Aorta (tissue), 5 donors: Measurements from ENCODE around the gene PTGDR. TPM values are rescaled to one million over a fixed set of nuclear protein-coding genes. Genes with fewer than 3 reads are reported as not detected.

Experiments
- ATAC-seq: fragments of 200-7000 bp; cut with Tn5 transposase; one replicate; pipeline ENCODE4 v1.9.1; 2022; ENCODE audit warnings: moderate library complexity; ENCODE audit not compliant: low FRiP score
- DNase-seq, 2 donors: peaks; one replicate each; pipeline ENCODE4 v3.0.0-alpha.2; 2020
- H3K27ac ChIP-seq, 2 donors: one replicate each; pipeline ENCODE4 v1.5.1; 2013; ENCODE audit warnings: low read length in 2 of 2, mild to moderate bottlenecking in 2 of 2, moderate library complexity in 2 of 2, control low read depth in 1 of 2, inconsistent platforms in 1 of 2, low read depth in 1 of 2
- H3K27me3 ChIP-seq, 2 donors: one replicate each; pipeline ENCODE4 v1.6.1; 2013; ENCODE audit warnings: control low read depth in 1 of 2, low read length in 1 of 2, mild to moderate bottlenecking in 1 of 2, moderate library complexity in 1 of 2; ENCODE audit not compliant: insufficient read depth in 2 of 2, control insufficient read depth in 1 of 2
- H3K36me3 ChIP-seq, 2 donors: one replicate each; pipeline ENCODE4 v1.6.1; 2013; ENCODE audit warnings: control low read depth in 1 of 2, low read length in 1 of 2, mild to moderate bottlenecking in 1 of 2; ENCODE audit not compliant: insufficient read depth in 2 of 2, control insufficient read depth in 1 of 2
- H3K4me1 ChIP-seq, 2 donors: one replicate each; pipeline ENCODE4 v1.6.1; 2013; ENCODE audit warnings: low read length in 2 of 2, control low read depth in 1 of 2, mild to moderate bottlenecking in 1 of 2, moderate library complexity in 1 of 2; ENCODE audit not compliant: insufficient read depth in 2 of 2, control insufficient read depth in 1 of 2
- H3K4me3 ChIP-seq, 2 donors: one replicate each; pipeline ENCODE4 v1.5.1; 2013; ENCODE audit warnings: low read length in 2 of 2, control low read depth in 1 of 2, mild to moderate bottlenecking in 1 of 2
- H3K9me3 ChIP-seq: one replicate; pipeline ENCODE4 v1.6.1; 2013; ENCODE audit warnings: mild to moderate bottlenecking, low read length; ENCODE audit not compliant: control insufficient read depth
- WGBS, 2 donors: extraction: QIAGEN DNeasy Blood & Tissue Kit; methylation state at CpG; one replicate each; pipeline ENCODE4 v1.1.7; 2013; 5-methylcytosine and 5-hydroxymethylcytosine counted together
- intact Hi-C, 2 donors: fragments of 100-400 bp; cut with DNase I; formaldehyde crosslinking; loops; one replicate each; pipeline versions ENCODE4 v1.14.2 to v1.15.0; 2022
- polyA plus RNA-seq, 2 donors: library from polyadenylated mRNA; stranded (reverse); fragments of 200-250 nt; gene quantifications; one replicate each; pipeline ENCODE4 v1.2.3, GENCODE V29; 2013
- total RNA-seq, 2 donors: library from RNA; stranded (reverse); fragmentation: NEBNext Ultra II Directional; extraction: Animal tissue kit (Norgen Biotek cat#: 25700); gene quantifications; one replicate each; pipeline ENCODE4 v1.2.1, GENCODE V29; 2021
- donor health status: healthy with polysubstance abuse.
- donor health status: Bipolar disorder and iron deficiency.
- donor health status: DM: no; HTN: no; CAD: no.
- donor health status: DM: no; HTN: no; CAD: no.
- donor health status: DM: yes; HTN: yes; CAD: no.

The PTGDR gene
- total and polyA plus RNA-seq, 4 donors = 0.13 to 2.9 (median 0.55) TPM

GRCh38 chr14:52235866-52236510, 31.5 kb upstream of the PTGDR start:
- Histone ChIP-seq H3K4me1 (no peaks in the 10 kb centered on the region), H3K9me3 (peaks cover 2% of the 10 kb centered on the region), H3K27ac (no peak overlapping the region), H3K27me3 (no peaks in the 10 kb centered on the region), H3K4me3 (no peak overlapping the region), H3K36me3 (no peaks in the 10 kb centered on the region)
- intact Hi-C loops = no loop called here
- ATAC-seq (no peak), DNase-seq (no peak)
- 47 to 58% methylated on average over 7 of the region's 7 CpGs for WGBS, 2 donors

GRCh38 chr14:52238682-52239081, 28.8 kb upstream of the PTGDR start:
- intact Hi-C loops = no loop called here
- ATAC-seq = no peak
- peaks cover 2% of the 10 kb centered on the region for H3K9me3 ChIP-seq

DNA sequence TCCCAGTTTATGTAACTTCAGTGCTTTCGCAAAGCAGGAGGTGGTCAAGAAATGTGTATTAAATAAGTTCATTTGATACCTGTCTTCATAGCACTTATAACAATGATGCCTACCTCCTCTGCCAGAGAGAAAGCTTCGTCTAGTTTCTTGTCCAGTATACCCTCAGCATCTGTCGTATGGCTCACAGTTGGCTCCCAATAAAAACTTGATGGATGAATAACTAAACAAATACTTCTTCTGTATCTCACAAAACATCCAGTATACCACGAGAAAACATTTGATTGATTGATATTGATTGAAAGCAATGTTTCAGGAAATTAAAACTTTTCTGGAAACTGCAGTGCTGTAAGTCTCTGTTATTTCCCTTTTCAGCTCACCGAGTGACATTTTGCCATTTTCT, 26.9 kb upstream of the PTGDR start:
- Histone ChIP-seq H3K4me3 (no peak overlapping the region), H3K4me1 (no peaks in the 10 kb centered on the region), H3K27me3 (no peaks in the 10 kb centered on the region), H3K9me3 (peaks cover under 1% of the 10 kb centered on the region), H3K27ac (no peak overlapping the region), H3K36me3 (no peaks in the 10 kb centered on the region)
- WGBS, 2 donors = 56 to 60% methylated on average over 5 of the region's 5 CpGs
- DNase-seq = no peak
- intact Hi-C loops = no loop called here
- no peak for ATAC-seq

More at GRCh38 chr14:52238682-52239081, 28.8 kb upstream of the PTGDR start:
- WGBS, 2 donors = 37 to 52% methylated on average over 1 of the region's 1 CpG
- DNase-seq = no peak
- no peak overlapping the region for H3K27ac ChIP-seq
- H3K4me1 ChIP-seq = no peaks in the 10 kb centered on the region
- no peaks in the 10 kb centered on the region for H3K36me3 ChIP-seq
- no peaks in the 10 kb centered on the region for H3K27me3 ChIP-seq
- no peak overlapping the region for H3K4me3 ChIP-seq

GRCh38 chr14:52241087-52241793, 26.3 kb upstream of the PTGDR start:
- H3K27me3 ChIP-seq = no peaks in the 10 kb centered on the region
- H3K27ac ChIP-seq = no peak overlapping the region
- no peaks in the 10 kb centered on the region for H3K4me1 ChIP-seq
- intact Hi-C loops = no loop called here
- ATAC-seq (no peak), DNase-seq (no peak)
- no peaks in the 10 kb centered on the region for H3K9me3 ChIP-seq
- H3K4me3 ChIP-seq = no peak overlapping the region
- no peaks in the 10 kb centered on the region for H3K36me3 ChIP-seq
- WGBS, 2 donors = 49 to 52% methylated on average over 5 of the region's 5 CpGs

- Histone ChIP-seq H3K4me1 (no peaks in the 10 kb centered on the region), H3K27ac (no peak overlapping the region), H3K36me3 (no peaks in the 10 kb centered on the region), H3K9me3 (no peaks in the 10 kb centered on the region), H3K27me3 (no peaks in the 10 kb centered on the region), H3K4me3 (no peak overlapping the region)
- WGBS, 2 donors = 93 to 94% methylated on average over 2 of the region's 2 CpGs
- ATAC-seq (no peak), DNase-seq (no peak)
- intact Hi-C loops = no loop called here
Measured at GRCh38 chr14:52244328-52244727, 23.2 kb upstream of the PTGDR start.

GRCh38 chr14:52244997-52245396, 22.5 kb upstream of the PTGDR start:
- H3K9me3 ChIP-seq = no peaks in the 10 kb centered on the region
- ATAC-seq = no peak

DNA sequence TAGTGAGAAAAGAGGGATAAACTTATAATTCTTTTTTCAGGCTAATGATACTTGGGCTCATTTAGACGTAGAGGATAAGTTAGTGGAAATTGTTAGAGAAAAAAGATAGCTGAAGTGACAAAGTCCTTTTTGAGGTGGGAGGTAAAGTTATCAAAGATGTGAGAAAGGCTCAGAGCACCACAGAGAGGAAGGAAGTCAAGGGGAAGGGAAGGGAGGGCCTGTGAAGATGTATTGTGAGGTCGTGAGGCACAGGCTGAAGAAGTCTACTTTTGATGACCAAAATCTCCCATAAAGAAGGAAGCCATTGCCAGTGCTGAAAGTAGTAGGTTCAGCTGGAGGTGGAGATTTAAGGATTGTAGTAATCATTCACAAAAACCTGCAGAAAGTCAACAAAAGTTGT, 19.4 kb upstream of the PTGDR start:
- Histone ChIP-seq H3K4me1 (no peaks in the 10 kb centered on the region), H3K27me3 (no peaks in the 10 kb centered on the region), H3K9me3 (no peaks in the 10 kb centered on the region), H3K36me3 (no peaks in the 10 kb centered on the region), H3K4me3 (no peak overlapping the region), H3K27ac (no peak overlapping the region)
- intact Hi-C loops = no loop called here
- ATAC-seq (no peak), DNase-seq (no peak)
- 82 to 90% methylated on average over 2 of the region's 2 CpGs for WGBS, 2 donors

More at GRCh38 chr14:52244997-52245396, 22.5 kb upstream of the PTGDR start:
- H3K4me3 ChIP-seq = no peak overlapping the region
- H3K27me3 ChIP-seq = no peaks in the 10 kb centered on the region
- DNase-seq = no peak
- intact Hi-C loops = no loop called here
- H3K36me3 ChIP-seq = no peaks in the 10 kb centered on the region
- H3K4me1 ChIP-seq = no peaks in the 10 kb centered on the region
- 91 to 96% methylated on average over 3 of the region's 3 CpGs for WGBS, 2 donors
- H3K27ac ChIP-seq = no peak overlapping the region

DNA sequence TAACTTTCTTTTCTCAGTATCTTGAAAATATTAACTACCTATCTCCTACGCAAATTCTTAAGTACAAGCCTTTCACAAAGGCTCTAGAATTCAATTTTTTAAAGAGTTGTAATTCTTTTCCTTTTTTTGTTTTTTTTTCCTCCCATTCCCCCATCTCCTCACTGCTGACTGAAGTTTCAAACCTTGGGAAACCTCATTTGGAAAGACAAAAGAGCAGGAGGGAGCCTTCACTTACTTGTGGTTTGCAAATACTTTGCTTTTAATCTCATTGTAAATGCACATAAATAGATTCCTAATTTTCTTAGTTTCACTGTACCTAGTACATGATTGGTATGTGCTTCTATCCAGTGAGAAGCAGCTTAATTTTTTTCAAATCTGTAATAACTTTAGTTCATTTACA, 15.8 kb upstream of the PTGDR start:
- no peak for ATAC-seq
- WGBS, 2 donors = 68 to 81% methylated on average over 1 of the region's 1 CpG
- intact Hi-C loops = no loop called here

GRCh38 chr14:52253503-52253902, 14.0 kb upstream of the PTGDR start:
- 65 to 72% methylated on average over 3 of the region's 3 CpGs for WGBS, 2 donors
- no peak for ATAC-seq
- H3K4me1 ChIP-seq = no peaks in the 10 kb centered on the region
- intact Hi-C loops = no loop called here
- H3K27me3 ChIP-seq = no peaks in the 10 kb centered on the region
- no peaks in the 10 kb centered on the region for H3K9me3 ChIP-seq
- no peak overlapping the region for H3K27ac ChIP-seq
- H3K4me3 ChIP-seq = no peak overlapping the region
- no peaks in the 10 kb centered on the region for H3K36me3 ChIP-seq
- no peak for DNase-seq

More for the DNA sequence above, 15.8 kb upstream of the PTGDR start:
- Histone ChIP-seq H3K27me3 (no peaks in the 10 kb centered on the region), H3K4me1 (no peaks in the 10 kb centered on the region), H3K4me3 (no peak overlapping the region), H3K36me3 (no peaks in the 10 kb centered on the region), H3K27ac (no peak overlapping the region), H3K9me3 (no peaks in the 10 kb centered on the region)
- DNase-seq = no peak
